NCI-H2081 (cell line): Measurements from ENCODE around the gene SMIM41.
A peak's percentile ranks its signal among the peaks of the same experiment; 100 is the strongest.

Experiments used
- DNase-seq, 2 experiments: peaks; one replicate each; lab custom pipeline; 2025; lab: John Stamatoyannopoulos, UW

Gene SMIM41

DNA sequence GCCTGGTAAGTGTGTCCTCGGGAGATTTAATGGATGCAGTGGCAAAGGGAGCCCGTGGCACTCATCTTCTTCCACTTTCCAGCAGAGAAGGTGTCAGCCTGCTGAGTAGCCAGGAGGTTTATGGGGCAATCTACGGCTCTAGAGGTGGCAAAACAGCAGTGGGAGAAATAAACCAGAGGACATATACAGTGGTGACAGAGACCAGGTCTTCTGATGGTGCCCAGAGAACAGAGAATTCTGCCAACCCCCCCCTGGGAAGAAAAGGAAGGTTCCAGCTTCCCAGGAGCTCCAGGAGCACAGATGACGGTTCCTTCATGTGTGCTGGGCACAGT is 43.0 kb downstream of the SMIM41 start:
- no peak for DNase-seq

DNA sequence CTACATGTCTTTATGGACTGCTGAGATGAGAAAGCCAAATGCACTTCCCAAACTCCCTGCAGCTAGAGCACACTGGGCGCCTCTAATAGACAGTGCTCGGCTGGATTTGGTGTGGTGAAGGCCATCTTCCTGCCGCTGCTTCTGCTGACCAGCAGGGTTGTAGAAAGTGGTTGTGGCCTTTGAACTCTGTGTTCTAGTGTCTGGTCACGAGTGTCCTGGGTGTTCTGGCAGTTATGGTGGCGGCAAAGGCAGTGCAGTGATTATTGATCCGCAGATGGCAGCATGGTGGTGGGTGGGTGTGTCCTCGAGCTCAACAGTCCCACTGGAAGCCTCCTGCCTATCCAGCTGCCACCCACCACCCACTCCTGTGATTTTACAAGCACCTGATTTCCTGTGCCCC is 43.4 kb downstream of the SMIM41 start:
- DNase-seq: no peak

DNA sequence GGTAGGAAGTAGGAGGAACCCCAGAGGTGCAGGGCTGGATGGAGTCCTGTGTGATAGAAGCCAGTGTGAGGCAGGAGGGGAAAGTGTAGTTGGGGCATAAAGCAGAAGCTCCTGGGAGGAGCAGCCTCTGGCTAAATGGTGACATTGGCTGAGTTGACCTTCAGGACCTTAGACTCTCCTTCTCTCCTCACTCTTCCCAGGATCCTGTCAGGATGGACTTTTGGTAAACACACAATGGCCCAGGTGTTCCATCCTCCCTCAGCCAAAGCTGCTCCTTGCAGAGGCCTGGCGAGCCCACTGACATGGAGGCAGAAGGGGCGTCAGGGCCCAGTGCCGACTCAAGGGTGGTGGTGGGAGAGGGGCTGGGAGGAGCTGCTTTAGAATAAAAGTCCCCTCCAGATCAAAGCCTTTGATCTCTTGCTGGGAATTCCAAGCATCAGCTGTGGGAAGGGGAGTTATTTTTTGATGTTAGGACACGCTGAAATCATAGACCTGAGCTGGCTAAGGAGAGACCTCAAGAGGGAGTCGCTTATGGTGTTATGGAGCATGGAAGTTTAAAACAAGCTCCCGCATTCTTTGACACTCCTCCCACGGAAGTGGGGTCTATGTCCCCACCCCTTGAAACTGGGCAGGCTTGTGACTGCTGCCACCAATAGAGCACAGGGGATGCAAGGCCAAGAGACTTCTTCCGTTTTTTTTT is 44.1 kb downstream of the SMIM41 start:
- DNase-seq: no peak

DNA sequence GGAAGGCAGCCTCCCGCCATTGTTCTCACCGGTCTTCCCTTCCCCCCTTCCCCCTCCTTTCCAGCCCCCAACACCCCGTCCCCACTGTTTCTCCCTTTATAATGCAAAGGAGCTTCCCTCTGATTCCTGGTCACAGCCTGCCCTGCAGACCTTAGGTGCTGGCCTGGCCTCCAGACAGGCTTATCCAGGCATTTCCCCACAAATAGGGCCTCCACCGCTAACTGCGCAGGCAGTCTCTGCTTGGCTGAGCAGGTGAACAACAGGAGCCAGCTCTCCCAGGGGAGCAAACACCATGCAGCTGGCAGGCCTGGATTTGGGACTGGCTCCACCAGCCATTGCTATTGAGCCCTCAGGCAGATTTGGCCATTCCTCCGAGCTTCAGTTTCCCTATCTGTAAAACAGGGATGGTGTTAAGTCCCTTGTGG is 46.0 kb downstream of the SMIM41 start:
- peak; percentile 85 to 94 for DNase-seq

DNA sequence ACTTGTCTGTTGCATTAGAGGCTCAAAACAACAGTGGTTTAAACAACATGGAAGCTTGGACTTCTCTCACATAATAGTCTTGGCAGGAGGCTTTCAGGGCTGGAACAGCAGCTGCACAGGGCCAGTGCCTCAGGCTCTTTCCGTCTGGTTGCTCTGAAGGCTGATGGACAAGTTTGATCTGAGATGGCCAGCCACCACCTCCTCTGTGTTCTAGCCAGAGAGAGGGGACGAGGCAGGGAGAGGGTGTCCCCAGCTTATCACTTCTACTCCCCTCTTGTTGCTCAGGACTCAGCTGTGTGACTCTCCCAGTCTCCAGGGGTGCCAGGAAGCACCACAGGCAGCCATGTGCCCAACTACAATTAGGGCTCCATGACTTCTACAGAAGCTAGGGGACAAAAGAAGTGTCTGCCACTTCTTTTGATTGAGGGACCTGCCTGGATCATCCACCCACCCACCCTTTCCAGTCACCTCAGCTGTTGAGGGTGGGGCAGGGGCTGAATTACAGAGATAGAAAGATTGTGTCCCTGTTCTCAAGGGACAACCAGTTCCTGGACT is 46.6 kb downstream of the SMIM41 start:
- peak; percentile 48 to 81 for DNase-seq

DNA sequence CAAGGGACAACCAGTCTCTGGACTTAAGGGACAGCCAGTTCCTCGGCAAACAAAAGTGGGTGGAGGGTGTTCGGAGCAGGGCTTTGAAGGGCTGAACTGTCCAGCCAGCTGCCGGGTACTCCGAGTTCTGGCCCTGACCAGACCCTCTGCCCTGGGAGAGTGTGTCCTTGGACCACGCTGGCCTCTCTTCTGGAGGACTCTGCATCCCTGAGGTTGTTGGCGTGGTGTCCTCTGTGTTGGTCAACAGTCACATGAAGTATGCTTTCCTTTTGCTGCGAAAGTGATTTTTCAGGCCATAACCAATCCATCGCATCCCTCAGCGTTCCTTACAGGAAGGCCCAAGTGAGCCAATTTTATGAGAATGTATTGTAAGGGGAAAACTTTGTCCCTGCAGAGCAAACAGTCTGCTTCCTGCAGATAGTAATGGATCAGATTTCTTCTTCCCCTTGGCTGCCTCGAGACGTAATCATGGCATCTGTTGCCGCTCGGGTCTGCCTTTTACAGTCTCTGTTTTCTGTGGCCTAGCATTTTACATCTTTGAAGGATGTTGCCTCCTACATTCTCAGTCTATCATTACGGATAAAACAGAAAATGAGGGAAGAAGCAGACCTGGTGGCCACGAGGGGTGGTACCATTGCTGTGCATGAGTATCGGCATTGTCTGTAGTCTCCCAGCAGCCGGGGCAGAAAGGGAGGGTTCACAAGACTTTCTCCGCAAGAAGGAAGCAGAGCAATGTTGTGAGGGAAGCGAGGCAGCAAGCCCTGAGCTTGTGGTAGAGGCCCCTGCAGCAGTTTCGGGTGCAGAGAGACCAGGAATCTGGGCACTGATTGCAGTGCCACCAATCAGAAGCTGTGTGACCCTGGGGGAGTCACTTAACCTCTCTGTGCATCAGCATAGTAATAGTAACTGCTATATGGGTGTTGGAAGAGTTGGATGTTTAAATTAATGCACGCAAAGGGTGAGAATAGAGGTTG is 47.4 kb downstream of the SMIM41 start:
- DNase-seq: no peak

DNA sequence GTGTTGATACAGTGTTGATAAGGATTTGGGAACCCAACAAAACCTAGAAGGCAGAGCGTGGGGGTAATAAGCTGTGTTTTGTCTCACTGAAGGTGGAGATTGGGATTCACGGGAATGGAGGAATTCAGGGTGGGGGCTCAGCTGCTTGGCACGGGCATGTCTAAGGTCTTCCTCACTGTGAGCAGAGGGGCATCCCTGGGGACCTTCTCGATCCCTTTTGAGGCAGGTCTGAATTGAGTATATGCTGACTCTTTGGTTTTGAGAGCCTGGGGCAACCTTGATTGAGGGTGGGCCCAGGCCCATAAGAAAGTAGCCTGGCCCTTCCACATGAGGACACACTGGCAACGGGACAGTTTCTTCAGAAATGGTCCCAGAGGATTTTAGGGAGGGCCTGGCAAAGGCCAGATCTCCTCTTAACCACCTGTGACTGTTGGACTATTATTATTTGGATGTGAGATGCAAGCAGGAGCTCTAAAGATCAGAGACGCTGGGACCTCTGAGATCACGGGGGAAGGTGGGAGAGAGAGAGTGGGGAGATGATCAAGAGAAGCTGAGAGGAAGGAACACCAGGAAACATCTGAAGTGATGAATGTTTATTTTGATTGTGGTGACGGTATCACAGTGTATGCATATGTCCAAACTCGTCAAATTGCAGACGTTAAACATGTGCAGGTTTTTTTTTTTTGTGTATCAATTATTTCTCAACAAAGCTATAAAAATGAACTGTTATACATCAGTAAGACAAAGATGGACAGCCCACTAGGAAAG is 48.4 kb downstream of the SMIM41 start:
- DNase-seq: no peak

DNA sequence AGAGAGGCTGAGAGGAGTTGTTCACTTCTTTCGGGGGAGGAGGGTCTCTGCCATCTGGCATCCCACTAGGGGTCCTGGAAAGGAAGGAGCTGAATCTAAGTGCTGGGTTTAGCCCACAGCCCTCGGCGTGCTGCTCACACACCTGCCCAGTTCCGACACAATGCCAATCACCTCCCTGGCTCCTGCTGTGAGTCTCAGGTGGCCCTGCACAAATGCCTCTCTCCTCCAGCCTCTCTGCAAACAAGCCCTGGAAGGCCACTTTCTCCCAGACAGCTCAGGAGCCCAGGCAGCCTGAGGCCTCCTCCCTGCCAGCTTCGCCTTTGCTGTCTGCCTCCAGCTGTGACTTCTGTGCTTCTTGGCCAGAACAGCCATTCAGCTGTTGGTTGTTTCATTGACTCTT is 51.2 kb downstream of the SMIM41 start:
- peak; percentile 95 to 99 for DNase-seq

DNA sequence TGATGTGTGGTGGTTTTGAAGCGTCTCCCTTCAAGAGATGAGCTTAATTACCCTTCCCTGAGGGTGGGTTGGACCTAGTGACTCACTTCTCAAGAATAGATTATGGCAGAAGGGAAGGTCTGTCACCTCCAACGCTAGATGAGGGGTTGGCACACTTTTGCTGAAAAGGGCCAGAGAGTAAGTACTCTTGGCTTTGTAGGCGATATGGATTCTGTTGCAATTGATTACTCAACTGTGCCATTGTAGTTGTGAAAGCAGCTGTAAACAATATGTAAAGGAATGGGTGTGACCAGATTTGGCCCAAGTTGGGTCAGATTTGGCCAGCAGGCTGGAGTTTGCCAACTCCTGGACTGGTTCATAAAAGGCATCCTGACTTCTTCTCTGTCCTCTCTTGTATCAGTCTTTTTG is 53.3 kb downstream of the SMIM41 start:
- no peak for DNase-seq

DNA sequence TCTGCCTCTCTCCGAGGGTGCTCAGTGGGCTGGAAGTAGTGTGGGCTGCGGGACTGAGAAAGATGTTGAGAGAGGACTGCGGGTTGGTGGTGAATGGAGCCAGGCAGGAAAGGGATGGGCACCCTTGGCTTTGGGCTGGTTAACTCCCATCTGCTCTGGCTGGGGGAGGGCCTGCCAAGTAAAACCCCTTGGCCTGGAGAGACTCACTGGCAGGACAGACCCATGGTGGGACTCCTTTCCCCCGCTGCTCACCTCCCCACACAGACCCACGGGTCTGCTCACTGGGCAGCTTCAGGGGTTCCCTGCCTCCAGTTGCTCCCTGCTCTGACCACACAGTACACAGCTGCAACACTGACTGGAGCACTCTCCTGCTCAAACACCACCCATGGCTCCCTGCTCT is 58.2 kb downstream of the SMIM41 start:
- no peak for DNase-seq

DNA sequence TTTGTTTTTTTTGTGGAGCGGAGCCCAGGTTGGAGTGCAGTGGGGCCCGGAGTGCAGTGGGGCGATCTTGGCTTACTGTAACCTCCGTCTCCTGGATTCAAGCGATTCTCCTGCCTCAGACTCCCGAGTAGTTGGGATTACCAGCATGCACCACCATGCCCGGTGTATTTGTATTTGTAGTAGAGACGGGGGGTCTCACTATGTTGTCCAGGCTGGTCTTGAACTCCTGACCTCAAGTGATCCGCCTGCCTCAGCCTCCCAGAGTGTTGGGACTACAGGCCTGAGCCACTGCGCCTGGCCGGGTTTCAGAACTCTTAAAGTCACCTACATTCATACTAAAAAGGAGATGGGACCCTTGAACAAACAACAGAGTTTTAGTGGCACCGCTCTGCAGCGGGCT is 59.6 kb downstream of the SMIM41 start:
- DNase-seq: no peak

DNA sequence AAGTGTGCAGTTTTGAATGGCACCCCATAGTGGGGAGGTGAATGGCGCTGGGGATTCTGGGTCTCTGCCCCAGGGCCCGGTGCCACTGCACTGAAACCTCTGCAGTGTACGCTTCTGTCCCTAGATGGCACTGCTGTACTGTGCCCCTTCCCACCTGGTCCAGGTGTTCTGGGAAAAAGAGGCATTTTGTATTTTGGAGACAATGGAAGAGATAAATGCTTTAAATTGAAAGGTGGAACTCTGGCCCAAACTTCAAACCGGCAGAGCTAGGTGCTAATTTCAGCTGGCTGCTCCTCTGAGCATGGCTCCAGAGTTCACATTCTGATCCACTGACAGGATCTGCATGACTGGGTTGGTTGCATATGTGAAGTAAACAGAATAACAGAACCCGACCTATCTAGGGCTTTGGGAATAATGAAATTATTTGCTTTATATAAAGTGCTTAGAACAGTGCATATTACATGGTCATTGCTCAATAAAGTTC is 60.1 kb downstream of the SMIM41 start:
- DNase-seq: peak; percentile 71 to 88

DNA sequence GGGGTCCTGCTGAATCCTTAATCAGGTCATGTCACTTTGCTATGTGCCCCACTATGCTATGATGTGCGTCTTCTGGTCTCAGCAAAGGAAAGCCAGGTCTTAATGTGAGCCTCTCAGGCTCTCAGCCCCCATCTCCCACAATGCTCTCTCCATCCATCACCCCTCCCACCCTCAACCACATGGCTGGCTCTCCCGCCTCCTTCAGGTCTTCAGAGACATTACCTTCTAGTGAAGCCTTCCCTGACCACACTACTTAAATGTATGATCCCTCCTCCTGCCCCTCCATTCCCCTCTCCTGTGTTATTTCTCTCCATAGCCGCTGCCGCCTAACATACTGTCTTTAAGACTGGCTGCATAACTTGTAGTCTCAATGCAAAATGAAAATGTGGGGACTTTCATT is 61.8 kb downstream of the SMIM41 start:
- DNase-seq: no peak

DNA sequence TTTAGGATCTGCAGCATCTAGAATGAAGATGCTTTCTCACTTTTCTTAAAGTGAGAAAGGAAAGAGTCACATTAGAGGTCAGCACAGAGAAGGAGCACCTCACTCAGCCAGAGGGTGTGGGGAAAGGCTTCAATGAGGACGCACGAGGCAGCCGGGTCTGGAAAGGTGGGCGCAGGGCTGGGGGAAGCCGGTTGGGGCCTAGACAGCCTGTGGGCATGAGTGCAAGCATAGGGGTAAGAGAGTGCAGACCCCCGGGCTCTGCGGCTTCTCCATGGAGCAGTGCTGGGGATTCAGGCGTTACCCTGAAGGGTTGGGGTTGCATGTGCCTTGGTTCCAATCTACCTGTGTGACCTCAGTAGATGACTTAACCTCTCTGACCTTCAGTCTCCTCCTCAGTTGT is 62.4 kb downstream of the SMIM41 start:
- DNase-seq: no peak

DNA sequence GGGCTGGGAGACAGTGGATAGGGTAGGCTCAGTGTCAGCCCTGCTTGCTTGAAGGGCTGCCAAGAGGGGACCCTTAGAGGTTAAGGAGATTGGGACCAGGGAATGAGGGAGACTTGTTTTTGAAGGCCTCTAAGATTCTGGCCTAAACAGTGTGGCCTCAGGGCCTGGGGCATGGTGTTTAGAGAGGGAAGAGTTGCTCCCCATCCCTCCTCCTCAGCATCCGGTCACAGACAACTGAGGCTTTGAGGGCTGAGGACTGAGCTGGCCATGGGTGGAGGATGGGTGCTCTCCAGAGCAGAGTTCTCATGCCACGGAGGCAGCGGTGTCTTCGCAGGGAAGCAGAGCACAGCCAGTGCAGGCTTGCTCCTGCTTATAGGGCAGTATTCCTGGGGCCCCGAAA is 62.9 kb downstream of the SMIM41 start:
- no peak for DNase-seq

DNA sequence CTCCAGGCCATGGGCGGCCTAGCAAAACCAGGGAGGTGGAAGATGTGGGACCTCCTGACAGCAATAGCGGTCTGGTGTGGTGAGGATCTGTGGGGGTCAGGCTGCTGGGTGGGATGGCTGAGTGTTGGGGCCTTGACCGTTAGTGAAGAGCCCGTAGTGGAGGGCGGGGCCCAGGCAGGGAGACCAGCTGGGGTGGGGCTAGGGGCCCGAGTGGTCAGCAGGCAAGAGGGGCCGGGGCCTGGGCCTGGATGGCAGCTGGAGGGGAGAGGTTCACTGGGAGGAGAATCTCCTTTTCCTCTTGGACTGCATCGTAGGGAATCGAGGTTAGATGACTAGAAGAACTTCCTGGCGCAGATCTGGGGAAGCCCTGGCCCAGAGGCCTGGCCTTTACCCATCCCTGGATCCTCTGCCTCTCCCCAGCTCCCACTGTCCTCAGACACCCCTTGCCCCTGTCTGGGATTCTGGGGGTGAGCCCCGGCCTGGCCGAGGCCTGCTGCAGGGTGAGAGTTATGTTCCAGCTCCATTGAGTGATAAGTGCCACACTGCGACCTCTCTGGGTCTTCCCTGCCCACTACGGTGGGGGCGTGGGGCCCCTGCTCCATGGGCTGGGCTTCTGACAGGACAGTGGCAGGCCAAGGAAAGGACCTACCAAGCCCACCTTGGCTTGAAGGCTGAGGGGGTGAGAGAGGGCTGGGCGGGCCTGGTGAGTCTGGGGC is 65.2 kb downstream of the SMIM41 start:
- no peak for DNase-seq

DNA sequence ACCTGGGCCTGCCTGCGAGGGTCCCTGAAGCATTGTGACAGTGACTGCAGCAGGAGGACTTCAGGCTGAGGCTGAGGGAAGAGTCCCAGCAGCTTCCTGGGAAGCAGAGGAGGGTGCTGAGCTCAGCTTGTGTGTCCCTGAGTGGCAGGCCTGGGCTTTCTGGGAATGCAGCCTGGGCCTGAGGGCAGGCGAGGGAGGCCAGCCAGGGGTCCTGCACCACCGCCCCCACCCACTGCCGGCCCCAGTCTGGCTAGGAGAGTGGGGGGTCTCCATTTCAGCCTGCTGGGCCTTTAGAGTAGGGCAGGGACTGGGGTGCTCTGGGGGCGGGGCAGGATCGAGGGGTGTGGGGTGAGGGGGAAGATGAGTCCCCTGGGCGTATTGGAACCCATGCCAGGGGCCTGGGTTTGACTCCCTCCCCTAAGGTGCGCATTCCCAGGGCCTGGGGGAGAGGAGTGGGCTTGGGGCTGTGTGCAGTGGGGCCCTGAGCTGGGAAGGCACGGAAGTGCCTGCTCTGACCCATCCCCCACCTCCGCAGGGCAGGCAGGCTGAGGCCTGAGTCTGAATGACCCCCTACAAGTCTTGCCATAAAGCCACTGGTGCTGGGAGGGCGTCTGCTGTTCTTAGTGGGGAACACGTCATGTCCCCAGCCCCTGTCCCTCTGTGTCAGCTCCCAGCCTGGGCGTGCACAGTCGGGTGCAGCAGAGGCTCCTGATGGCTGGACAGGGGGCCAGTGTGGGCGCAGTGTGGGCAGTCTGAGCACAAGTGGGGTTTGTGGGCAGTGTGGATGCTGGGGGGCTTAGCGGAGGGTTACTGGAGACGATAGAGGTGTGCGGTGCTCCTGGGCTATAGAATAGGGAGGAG is 66.0 kb downstream of the SMIM41 start:
- DNase-seq: no peak

DNA sequence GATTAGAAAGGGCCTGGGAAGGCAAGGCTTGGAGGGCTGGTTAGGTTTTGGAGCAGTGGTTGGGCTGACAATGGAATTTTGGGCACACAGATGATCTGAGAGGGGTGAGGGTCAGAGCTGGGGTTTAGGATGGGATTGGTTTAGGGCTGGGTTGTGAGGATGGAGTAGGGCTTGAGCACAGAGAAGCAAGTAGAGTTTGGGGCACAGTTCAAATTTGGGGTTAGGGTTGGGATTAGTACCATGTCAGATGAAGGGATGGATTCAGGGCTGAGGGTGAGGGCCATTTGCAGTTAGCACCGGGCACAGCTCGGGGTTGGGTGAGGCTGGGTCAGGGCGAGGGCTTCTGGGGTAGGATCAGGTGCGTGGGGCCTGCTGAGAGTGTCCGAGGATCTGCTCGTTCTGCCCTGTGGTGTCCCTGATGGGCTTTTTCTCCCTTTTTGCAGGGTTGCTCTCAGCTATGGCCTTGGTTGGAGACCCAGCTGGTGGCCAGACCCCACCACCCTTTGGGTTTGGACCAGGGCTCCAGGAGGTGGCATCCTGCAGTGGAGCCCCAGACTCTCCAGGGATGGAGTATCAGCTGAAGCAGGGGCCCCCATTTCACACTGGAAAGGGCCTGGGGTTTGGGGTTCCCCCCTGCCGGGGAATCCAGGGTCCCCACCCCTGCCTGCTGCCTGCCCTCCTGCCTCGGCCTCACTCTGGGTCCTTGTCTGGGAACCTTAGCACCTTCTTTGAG is 66.8 kb downstream of the SMIM41 start:
- no peak for DNase-seq

DNA sequence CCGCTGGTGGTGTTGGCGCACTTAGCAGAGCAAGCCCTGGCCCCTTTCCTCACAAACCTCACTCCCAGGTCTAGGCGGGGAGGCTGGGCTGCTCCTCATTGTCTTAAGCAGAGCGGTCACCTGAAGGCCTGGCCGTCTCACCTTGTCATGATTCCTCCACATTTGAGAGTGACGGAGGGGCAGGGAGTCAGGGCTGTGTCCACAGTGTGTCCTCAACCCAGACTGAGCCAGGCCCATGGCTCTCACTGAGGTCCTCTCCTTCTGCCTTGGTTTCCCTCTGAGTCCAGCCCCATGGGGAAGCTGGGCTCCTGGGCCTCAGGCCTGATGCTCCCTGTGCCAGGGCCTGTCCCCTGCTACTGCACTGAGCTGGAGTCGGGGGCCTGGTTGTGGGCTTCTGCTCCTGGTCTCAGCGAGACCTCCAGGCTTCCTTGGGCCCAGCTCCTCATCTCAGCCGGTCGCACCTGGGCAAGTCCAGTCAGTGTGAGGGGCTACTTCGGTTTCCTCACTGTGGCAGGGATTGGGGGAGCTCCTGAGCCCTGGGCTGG is 67.4 kb downstream of the SMIM41 start:
- no peak for DNase-seq
